Right lobe of liver (tissue), 6 donors: Measurements from ENCODE around the gene IL15RA. TPM values are rescaled to one million over a fixed set of nuclear protein-coding genes. Genes with fewer than 3 reads are reported as not detected.

Experiments
- ATAC-seq, 4 donors: fragments of 200-7000 bp; cut with Tn5 transposase; one replicate each; pipeline ENCODE4 v1.9.1; 2020; ENCODE audit warnings: mild to moderate bottlenecking in 4 of 4, moderate library complexity in 4 of 4
- DNase-seq, 3 donors: peaks; one replicate each; pipeline ENCODE4 v3.0.0-alpha.2; 2020
- H3K27ac ChIP-seq, 3 donors: fragments of 200-600 bp; one replicate each; pipeline ENCODE4 v1.8.0; 2022
- H3K27me3 ChIP-seq, 2 donors: fragments of 200-600 bp; one replicate each; pipeline ENCODE4 v1.8.0; 2022
- H3K36me3 ChIP-seq, 4 donors: fragments of 200-600 bp; sonication (generic) in 1 of 4; one replicate each; pipeline versions ENCODE4 v1.5.1 to v1.8.0; 2017 to 2022; ENCODE audit warnings: control low read depth in 1 of 4
- H3K4me1 ChIP-seq, 4 donors: fragments of 200-600 bp; sonication (generic) in 1 of 4; one replicate each; pipeline versions ENCODE4 v1.5.1 to v1.8.0; 2017 to 2022; ENCODE audit warnings: control low read depth in 1 of 4
- H3K4me3 ChIP-seq, 3 donors: fragments of 200-600 bp; one replicate each; pipeline ENCODE4 v1.8.0; 2022
- H3K9me3 ChIP-seq, 4 donors: fragments of 200-600 bp; sonication (generic) in 1 of 4; one replicate each; pipeline versions ENCODE4 v1.5.1 to v1.8.0; 2017 to 2022; ENCODE audit warnings: control low read depth in 1 of 4
- POLR2A ChIP-seq: fragments of 450-650 bp; IDR thresholded peaks from one replicate; pipeline ENCODE4 v1.6.1; 2017; ENCODE audit warnings: antibody characterized with exemption, mild to moderate bottlenecking
- WGBS: methylation state at CpG from one replicate; pipeline ENCODE4 v1.1.6; 2018; ENCODE audit warnings: low coverage, low lambda C conversion rate; ENCODE audit not compliant: insufficient coverage; ENCODE audit errors: missing lambda C conversion rate; 5-methylcytosine and 5-hydroxymethylcytosine counted together
- intact Hi-C, 2 donors: fragments of 100-400 bp; cut with DNase I; formaldehyde crosslinking; loops; one replicate each; pipeline versions ENCODE4 v1.11.2 to v1.14.1; 2022
- total RNA-seq, 6 experiments: library from RNA; depleted of rRNA in 2 of 6; stranded (reverse); fragments of >200 nt in 2 of 6; fragmentation: NEBNext Ultra II Directional in 3 of 6; extraction: Animal tissue kit (Norgen Biotek cat#: 25700) in 3 of 6; gene quantifications; one replicate each; pipeline versions ENCODE4 v1.1.0 to v1.2.4, GENCODE V29; 2016 to 2023
- TF ChIP-seq, protein P1 (sequence below), 4 donors: fragments of 200-600 bp in 3 of 4; fragments of 450-650 bp in 1 of 4; IDR thresholded peaks; one replicate each; pipeline versions ENCODE4 v1.5.1 to v1.8.0; 2016 to 2022; ENCODE audit warnings: antibody characterized with exemption in 4 of 4, mild to moderate bottlenecking in 2 of 4
- donor health status: DM: no; HTN: yes; CAD: no.
- donor health status: DM: no; HTN: no; CAD: no.
- donor health status: DM: no; HTN: no; CAD: no.
- donor health status: DM: no; HTN: yes; CAD: no.
- donor health status: DM: no; HTN: yes; CAD: no.

Gene IL15RA
- total RNA-seq, 6 experiments from 2014 or later, result 6.2 to 42.7 (median 13.3) TPM

DNA sequence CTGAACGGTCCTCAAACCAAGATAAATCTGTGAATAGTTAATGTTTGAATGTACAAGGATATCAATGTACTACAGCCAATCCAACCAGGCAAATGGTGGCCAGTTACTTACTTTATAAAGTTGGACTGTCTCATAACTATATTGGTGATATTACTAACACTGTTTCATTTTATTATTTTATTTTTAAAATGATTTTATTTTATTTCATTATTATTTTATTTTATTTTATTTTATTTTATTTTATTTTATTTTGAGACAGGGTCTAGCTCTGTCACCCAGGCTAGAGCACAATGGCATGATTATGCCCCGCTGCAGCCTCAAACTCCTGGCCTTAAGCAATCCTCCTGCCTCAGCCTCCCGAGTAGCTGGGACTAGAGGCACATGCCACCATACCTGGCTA is 6.8 kb downstream of the IL15RA start:
- H3K36me3 ChIP-seq, result no peaks in the 10 kb centered on the region
- H3K4me1 ChIP-seq, result peaks cover 0 to 47% (median 23%) of the 10 kb centered on the region in 4 donors

DNA sequence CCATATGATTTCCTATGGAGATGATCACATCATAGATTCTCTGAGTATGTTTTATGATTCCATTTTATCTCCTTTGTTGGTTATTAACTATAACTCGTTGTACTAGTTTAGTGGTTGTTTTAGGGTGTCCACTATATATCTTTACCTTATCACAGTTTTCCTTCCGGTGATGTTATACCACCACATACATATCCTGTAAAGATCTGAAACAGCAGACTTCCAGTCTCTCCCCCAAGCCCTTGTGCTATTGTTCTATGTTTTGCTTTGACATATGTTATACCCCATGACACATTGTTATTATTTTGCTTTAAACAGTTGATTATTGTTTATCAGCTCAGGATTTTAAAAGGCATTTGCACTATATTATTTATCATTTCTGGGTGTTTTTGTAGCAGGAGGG is 7.3 kb downstream of the IL15RA start:
- peak overlapping the region in 2 of 3 donors; percentile 22 to 51 for H3K27ac ChIP-seq
- no peak for ATAC-seq
- WGBS, result 79% methylated on average over 2 of the region's 2 CpGs
- H3K9me3 ChIP-seq, result no peaks in the 10 kb centered on the region
- no peak for DNase-seq
- H3K27me3 ChIP-seq, result no peaks in the 10 kb centered on the region
- intact Hi-C loops, result no loop called here
- no peaks in the 10 kb centered on the region for H3K36me3 ChIP-seq
- TF ChIP-seq POLR2A, result no peak
- TF ChIP-seq, protein P1, sequence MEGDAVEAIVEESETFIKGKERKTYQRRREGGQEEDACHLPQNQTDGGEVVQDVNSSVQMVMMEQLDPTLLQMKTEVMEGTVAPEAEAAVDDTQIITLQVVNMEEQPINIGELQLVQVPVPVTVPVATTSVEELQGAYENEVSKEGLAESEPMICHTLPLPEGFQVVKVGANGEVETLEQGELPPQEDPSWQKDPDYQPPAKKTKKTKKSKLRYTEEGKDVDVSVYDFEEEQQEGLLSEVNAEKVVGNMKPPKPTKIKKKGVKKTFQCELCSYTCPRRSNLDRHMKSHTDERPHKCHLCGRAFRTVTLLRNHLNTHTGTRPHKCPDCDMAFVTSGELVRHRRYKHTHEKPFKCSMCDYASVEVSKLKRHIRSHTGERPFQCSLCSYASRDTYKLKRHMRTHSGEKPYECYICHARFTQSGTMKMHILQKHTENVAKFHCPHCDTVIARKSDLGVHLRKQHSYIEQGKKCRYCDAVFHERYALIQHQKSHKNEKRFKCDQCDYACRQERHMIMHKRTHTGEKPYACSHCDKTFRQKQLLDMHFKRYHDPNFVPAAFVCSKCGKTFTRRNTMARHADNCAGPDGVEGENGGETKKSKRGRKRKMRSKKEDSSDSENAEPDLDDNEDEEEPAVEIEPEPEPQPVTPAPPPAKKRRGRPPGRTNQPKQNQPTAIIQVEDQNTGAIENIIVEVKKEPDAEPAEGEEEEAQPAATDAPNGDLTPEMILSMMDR (IDR thresholded peaks at IDR 0.05), result no peak
- peaks cover 0 to 50% (median 24%) of the 10 kb centered on the region in 4 donors for H3K4me1 ChIP-seq
- no peak overlapping the region for H3K4me3 ChIP-seq

More for the DNA sequence above, 6.8 kb downstream of the IL15RA start:
- Histone ChIP-seq H3K27me3 (no peaks in the 10 kb centered on the region), H3K4me3 (no peak overlapping the region), H3K9me3 (no peaks in the 10 kb centered on the region), H3K27ac (peak overlapping the region; percentile 22 to 71 (median 51))
- ATAC-seq (no peak), DNase-seq (no peak)
- no peak for TF ChIP-seq POLR2A
- TF ChIP-seq, protein P1 (IDR thresholded peaks at IDR 0.05), result no peak
- WGBS, result 73% methylated on average over 3 of the region's 3 CpGs
- intact Hi-C loops, result no loop called here

DNA sequence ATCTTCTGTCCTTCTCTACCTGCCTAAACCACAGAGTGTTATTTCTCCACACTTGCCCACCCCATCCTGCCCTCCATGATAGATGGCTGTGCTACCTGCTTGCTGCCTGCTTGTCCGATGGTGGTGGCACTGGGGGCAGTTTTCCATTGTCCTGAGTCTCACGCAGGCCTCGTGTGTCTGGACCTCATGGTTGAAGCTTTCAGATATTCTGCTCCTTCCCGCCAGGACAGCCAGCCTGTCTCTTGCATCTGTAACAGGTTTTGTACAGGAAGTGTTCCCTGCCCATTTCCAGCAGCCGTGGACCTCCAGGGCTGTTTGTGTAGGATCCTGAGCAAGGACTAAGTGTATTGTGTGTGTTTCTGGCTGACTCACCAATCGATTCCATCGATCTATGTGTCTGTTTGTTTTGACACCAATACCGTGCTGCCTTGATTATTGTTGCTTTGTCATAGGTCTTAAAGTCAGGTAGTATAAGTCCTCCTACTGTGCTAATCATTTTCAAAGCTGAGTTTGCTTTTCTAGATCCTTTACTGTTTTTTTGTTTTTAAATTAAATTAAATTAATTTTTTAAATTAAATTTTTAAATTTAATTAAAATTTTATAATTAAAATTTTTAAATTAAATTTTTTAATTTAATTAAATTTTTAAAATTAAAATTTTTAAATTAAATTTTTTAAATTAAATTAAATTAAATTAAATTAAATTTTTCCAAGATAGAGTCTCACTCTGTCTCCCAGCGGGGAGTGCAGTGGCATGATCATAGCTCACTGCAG is 8.5 kb downstream of the IL15RA start:
- 34% methylated on average over 5 of the region's 9 CpGs for WGBS
- Histone ChIP-seq H3K4me1 (peaks cover 0 to 58% (median 29%) of the 10 kb centered on the region in 4 donors), H3K27me3 (no peaks in the 10 kb centered on the region), H3K36me3 (no peaks in the 10 kb centered on the region), H3K27ac (peak overlapping the region; percentile 31 to 62 (median 33)), H3K4me3 (no peak overlapping the region), H3K9me3 (no peaks in the 10 kb centered on the region)
- TF ChIP-seq POLR2A, result peak; percentile 41
- TF ChIP-seq, protein P1 (IDR thresholded peaks at IDR 0.05), result no peak
- DNase-seq (peak; percentile 71 to 73 (median 72)), ATAC-seq (peak; percentile 46 to 54 (median 48))
- intact Hi-C loops, result no loop called here

DNA sequence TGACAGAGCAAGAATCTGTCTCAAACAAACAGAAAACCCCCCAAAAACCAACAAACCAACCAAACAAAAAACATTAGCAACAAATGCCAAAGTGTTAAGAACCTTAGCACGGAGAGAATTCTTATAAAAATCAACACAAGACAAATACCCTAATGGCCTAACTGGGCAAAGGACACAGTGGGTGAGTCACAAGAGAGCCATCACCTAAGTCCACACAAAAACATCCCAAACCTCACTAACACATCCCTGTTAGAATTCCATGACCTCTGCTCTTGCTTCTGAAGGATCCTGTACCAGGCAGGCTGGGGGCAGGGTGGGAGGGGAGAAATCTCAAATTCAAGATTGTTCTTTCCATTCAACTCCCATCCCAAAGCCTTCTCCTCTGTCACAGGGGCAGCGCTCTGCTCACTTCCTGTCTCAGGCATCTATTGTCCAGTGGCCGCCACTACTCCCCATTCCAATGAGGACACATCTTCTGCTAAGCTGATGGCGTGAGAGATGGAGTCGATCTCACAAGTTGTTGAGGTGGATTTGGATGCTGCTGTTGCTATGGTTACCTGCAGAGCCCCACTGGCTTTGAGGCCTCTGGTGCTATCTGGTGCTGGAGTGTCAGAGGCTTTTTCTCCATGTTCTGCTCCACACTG is 9.2 kb downstream of the IL15RA start:
- peaks cover 0 to 58% (median 29%) of the 10 kb centered on the region in 4 donors for H3K4me1 ChIP-seq
- intact Hi-C loops, result no loop called here
- DNase-seq (no peak), ATAC-seq (peak in 1 of 4 donors; percentile 41)
- WGBS, result 42% methylated on average over 2 of the region's 5 CpGs
- H3K27me3 ChIP-seq, result no peaks in the 10 kb centered on the region
- no peaks in the 10 kb centered on the region for H3K36me3 ChIP-seq
- TF ChIP-seq, protein P1 (IDR thresholded peaks at IDR 0.05), result no peak
- TF ChIP-seq POLR2A, result no peak
- peak overlapping the region; percentile 31 to 62 (median 33) for H3K27ac ChIP-seq
- no peak overlapping the region for H3K4me3 ChIP-seq
- no peaks in the 10 kb centered on the region for H3K9me3 ChIP-seq
